C4-2B (cell line): ENCODE data around the gene SH3RF1.

Source experiments
- ZFX ChIP-seq: fragments of 450-650 bp; IDR thresholded peaks from 2 replicates; pipeline ENCODE4 v1.6.1; 2017
- TF ChIP-seq, protein P1 (sequence below): fragments of 450-650 bp; conservative IDR thresholded peaks from 2 replicates; pipeline ENCODE4 v1.5.1; 2017; ENCODE audit warnings: mild to moderate bottlenecking

DNA sequence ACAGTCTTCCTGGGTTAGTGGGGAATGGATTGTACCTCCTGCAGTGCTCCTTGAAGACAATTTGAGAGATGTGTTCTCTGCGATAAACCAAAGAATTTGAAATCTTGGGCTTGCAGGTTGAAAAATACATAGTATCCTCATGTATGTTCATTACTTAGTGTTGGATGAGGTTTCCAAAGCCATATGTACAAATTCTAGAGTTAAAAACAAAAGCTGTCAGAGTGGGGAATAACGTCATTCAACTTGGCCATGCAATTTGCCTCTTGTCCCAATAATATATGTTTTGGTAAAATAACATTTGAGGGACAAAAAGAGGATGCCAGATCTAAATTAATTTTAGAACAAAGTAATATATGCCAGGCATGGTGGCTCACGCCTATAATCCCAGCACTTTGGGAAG is 209.4 kb downstream of the SH3RF1 start:
- TF ChIP-seq, protein P1, sequence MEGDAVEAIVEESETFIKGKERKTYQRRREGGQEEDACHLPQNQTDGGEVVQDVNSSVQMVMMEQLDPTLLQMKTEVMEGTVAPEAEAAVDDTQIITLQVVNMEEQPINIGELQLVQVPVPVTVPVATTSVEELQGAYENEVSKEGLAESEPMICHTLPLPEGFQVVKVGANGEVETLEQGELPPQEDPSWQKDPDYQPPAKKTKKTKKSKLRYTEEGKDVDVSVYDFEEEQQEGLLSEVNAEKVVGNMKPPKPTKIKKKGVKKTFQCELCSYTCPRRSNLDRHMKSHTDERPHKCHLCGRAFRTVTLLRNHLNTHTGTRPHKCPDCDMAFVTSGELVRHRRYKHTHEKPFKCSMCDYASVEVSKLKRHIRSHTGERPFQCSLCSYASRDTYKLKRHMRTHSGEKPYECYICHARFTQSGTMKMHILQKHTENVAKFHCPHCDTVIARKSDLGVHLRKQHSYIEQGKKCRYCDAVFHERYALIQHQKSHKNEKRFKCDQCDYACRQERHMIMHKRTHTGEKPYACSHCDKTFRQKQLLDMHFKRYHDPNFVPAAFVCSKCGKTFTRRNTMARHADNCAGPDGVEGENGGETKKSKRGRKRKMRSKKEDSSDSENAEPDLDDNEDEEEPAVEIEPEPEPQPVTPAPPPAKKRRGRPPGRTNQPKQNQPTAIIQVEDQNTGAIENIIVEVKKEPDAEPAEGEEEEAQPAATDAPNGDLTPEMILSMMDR, result no peak
- no peak for TF ChIP-seq ZFX
